NB4 (cell line): Measurements from ENCODE around the gene ATP10B.

Experiments used
- DNase-seq: peaks from one replicate; pipeline ENCODE4 v3.0.0; 2010; ENCODE audit warnings: low read depth
- H3K4me3 ChIP-seq: one replicate; pipeline ENCODE4 v1.5.1; 2011; ENCODE audit warnings: mild to moderate bottlenecking, low read depth, low read length, moderate library complexity
- MYC ChIP-seq: IDR thresholded peaks from 2 replicates; pipeline ENCODE4 v1.6.1; 2011; ENCODE audit warnings: low read depth, low read length
- POLR2A ChIP-seq: IDR thresholded peaks from 2 replicates; pipeline ENCODE4 v1.6.1; 2011; ENCODE audit warnings: mild to moderate bottlenecking; ENCODE audit not compliant: insufficient read length; ENCODE audit errors: extremely low read depth
- TF ChIP-seq, protein P1 (sequence below): IDR thresholded peaks from one replicate; pipeline ENCODE4 v1.5.1; 2012; ENCODE audit warnings: low read depth, low read length
- TF ChIP-seq, protein P2 (sequence below): IDR thresholded peaks from 2 replicates; pipeline ENCODE4 v1.6.1; 2011; ENCODE audit warnings: low read depth, low read length

ATP10B gene

DNA sequence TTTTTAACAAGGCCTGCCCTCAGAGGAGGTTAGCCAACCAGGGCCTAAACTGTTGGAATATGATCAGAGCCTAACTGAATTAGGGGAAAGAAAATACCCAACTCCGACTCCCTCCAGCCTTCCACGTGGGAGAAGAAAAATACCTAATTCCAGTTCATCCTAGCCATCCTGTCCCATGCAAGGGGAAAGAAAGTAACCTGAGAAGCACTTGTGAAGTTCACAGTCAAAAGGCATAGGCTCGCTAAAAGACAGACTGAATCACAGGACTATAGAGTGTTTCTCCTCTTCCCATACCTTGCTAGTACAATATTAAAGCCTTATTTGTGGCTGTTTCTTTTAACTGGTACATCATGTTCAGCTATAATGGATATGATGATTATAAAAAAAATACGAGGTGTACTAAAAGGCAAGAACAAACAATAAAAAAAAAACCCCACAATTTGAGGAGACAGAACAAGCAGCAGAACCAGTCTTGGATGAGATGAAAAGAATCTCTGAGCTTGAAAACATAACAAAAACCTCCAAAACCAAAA, 18.0 kb upstream of the ATP10B start:
- H3K4me3 ChIP-seq = no peak overlapping the region
- no peak for DNase-seq
- TF ChIP-seq, protein P1, sequence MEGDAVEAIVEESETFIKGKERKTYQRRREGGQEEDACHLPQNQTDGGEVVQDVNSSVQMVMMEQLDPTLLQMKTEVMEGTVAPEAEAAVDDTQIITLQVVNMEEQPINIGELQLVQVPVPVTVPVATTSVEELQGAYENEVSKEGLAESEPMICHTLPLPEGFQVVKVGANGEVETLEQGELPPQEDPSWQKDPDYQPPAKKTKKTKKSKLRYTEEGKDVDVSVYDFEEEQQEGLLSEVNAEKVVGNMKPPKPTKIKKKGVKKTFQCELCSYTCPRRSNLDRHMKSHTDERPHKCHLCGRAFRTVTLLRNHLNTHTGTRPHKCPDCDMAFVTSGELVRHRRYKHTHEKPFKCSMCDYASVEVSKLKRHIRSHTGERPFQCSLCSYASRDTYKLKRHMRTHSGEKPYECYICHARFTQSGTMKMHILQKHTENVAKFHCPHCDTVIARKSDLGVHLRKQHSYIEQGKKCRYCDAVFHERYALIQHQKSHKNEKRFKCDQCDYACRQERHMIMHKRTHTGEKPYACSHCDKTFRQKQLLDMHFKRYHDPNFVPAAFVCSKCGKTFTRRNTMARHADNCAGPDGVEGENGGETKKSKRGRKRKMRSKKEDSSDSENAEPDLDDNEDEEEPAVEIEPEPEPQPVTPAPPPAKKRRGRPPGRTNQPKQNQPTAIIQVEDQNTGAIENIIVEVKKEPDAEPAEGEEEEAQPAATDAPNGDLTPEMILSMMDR = no peak
- no peak for TF ChIP-seq POLR2A
- TF ChIP-seq, protein P2, sequence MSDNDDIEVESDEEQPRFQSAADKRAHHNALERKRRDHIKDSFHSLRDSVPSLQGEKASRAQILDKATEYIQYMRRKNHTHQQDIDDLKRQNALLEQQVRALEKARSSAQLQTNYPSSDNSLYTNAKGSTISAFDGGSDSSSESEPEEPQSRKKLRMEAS = no peak
- no peak for TF ChIP-seq MYC

DNA sequence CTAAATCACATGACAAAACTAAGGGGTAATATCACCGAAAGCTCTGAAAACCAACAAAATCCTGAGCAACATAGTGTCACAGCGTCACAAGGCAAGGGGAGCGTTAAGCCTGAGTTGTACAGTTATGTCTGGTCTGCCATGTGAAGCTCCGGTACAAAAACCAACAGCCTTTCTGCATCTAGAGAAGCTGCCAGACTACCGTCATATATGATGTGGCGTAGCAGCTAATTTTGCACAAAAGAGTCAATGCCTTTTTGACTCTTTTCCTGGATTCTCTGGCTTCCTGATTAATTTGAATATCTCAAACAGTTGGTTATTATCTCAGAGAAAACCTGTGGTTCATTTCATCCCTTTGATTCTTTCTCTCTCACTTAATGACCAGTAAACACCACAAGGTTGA, 16.0 kb upstream of the ATP10B start:
- H3K4me3 ChIP-seq = no peak overlapping the region
- TF ChIP-seq, protein P1 = no peak
- TF ChIP-seq, protein P2 = no peak
- no peak for TF ChIP-seq MYC
- no peak for TF ChIP-seq POLR2A
- DNase-seq = no peak

DNA sequence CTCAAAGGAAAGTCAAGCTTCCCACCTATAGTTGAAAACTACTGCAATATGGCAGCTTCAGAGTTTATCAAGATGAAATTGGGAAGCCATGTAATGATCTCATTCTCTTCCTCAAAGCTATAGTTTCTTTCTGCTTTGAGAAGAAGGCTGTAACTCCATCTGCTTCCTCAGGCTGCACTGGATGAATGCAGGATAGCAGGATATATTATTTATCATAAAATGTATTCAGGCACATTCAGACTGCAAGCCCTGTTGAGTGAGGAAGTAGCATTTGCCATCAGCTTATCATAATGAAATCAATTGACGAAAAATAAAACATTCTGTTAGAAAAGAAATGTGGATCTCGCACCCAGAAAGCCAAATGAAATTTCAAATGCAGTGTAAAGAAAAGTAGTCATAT, 560 bp downstream of the ATP10B start:
- no peak for DNase-seq
- TF ChIP-seq MYC (no peak), POLR2A (no peak)
- TF ChIP-seq, protein P2 = no peak
- TF ChIP-seq, protein P1 = no peak
- no peak overlapping the region for H3K4me3 ChIP-seq

DNA sequence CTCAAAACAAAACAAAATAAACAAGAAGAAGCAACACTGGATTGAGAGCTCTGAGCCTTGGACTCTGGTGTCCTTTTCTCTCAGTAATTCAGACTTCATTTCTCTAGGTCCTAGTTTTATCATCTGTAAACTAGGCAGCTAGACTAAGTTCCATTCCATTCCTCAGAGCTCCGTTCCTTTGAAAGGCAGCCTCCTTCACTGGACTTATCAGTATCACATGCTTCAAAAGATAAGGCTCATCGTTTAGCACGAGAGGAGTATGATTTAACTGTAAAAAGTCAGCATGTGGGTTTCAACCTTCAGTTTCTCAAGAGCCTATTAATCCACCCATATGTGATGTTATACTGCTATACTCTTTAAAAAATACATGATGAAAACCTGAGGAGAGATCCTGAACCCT, 1.6 kb downstream of the ATP10B start:
- DNase-seq = no peak
- no peak overlapping the region for H3K4me3 ChIP-seq
- TF ChIP-seq, protein P1 = no peak
- TF ChIP-seq, protein P2 = no peak
- no peak for TF ChIP-seq MYC

DNA sequence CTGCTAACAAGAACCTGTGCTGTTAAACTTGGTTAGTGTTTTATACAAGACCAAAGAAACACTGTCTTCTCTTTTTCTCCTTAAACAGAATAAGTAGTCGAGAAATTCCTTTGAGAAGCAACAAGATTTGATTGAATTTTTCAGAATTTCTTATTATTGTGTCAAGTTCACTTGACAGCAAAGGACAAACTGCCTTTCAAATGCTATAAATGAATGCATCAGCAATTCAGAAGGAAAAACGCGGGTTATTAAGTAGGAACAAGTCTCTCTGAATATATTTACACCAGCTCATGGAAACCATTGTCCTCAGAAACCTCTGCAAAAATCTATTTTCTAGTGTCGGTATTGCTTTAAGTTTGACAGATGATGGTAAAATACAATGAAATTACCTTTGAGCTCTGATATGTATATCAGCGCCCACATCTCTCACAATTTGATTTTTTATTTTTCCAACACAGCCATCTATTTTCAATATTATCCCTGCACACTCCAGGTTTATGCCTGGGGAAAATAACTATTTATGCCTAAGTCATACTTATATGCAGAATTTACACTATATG, 4.4 kb downstream of the ATP10B start:
- H3K4me3 ChIP-seq = no peak overlapping the region
- no peak for DNase-seq

More for the DNA sequence above, 4.4 kb downstream of the ATP10B start:
- TF ChIP-seq POLR2A = no peak
- TF ChIP-seq MYC = no peak
- TF ChIP-seq, protein P2 = no peak
- TF ChIP-seq, protein P1 = no peak
